Adrenal gland (tissue), 5 donors: ENCODE measurements around the gene WBP1L.

Experiments
- CTCF ChIP-seq, 6 experiments: fragments of 450-650 bp in 4 of 6; fragments of 200-600 bp in 2 of 6; sonication (generic) in 1 of 6; IDR thresholded peaks; 1 replicate in 5 of 6; 2 replicates in 1 of 6; pipeline versions ENCODE4 v1.5.1 to v1.8.0; 2016 to 2021; ENCODE audit warnings: antibody characterized with exemption in 6 of 6, mild to moderate bottlenecking in 2 of 6, moderate library complexity in 1 of 6
- POLR2A ChIP-seq, 2 donors: fragments of 450-650 bp; IDR thresholded peaks; one replicate each; pipeline ENCODE4 v1.6.1; 2017; ENCODE audit warnings: antibody characterized with exemption in 2 of 2, mild to moderate bottlenecking in 2 of 2, moderate library complexity in 1 of 2
- donor health status: DM: no; HTN: no; CAD: no.

- no peak for TF ChIP-seq CTCF (IDR thresholded peaks at IDR 0.05)
- TF ChIP-seq POLR2A (IDR thresholded peaks at IDR 0.05): no peak
These were observed 30.3 kb upstream of the WBP1L start for GRCh38 chr10:102713539-102713813.
